ENCODE data around the gene RBM15. TPM values are rescaled to one million over a fixed set of nuclear protein-coding genes. Genes with fewer than 3 reads are reported as not detected.

Gene RBM15
- total RNA-seq, 1 experiment from 2014 or later, result 44.0 TPM

- Histone ChIP-seq H3K79me2 (ENCODE audit: insufficient read depth, low read length) (peaks cover 98% of the 10 kb centered on the region), H3K9me3 (ENCODE audit: control insufficient read depth in 1 of 2, insufficient read depth in 1 of 2, low read depth in 1 of 2, low read length in 2 of 2) (no peaks in the 10 kb centered on the region), H3K9ac (ENCODE audit: low read length) (no peak overlapping the region), H3K4me2 (ENCODE audit: low read length) (no peak overlapping the region), H3K27ac (ENCODE audit: low read depth, low read length) (no peak overlapping the region), H3K27me3 (ENCODE audit: insufficient read depth, low read length) (no peaks in the 10 kb centered on the region), H3K4me3 (replicated peaks in 1 of 2; ENCODE audit: low read depth in 1 of 2, low read length in 2 of 2) (no peak overlapping the region), H3K9me2 (ENCODE audit: insufficient read depth) (no peaks in the 10 kb centered on the region), H2AFZ (ENCODE audit: low read depth, low read length, poor library complexity, severe bottlenecking) (no peak overlapping the region), H3K4me1 (ENCODE audit: control insufficient read depth in 1 of 2, insufficient read depth in 2 of 2, low read length in 2 of 2) (no peaks in the 10 kb centered on the region), H3K36me3 (ENCODE audit: control insufficient read depth in 1 of 2, insufficient read depth in 2 of 2, low read length in 2 of 2) (peaks cover 40 to 46% of the 10 kb centered on the region in 2 experiments), H4K20me1 (ENCODE audit: insufficient read depth) (peaks cover 60% of the 10 kb centered on the region; the same call in 1 of the 2 replicates)
- ChIA-PET CTCF (interaction anchor here (0.9 kb wide), 2 partner anchors 113 to 140 kb away, joined by 3 read pairs; no protein-coding TSS in a partner anchor), RAD21 (ENCODE audit: low non-redundant PET in 1 of 2, low total read pairs in 2 of 2, uncharacterized antibody in 2 of 2, unreplicated experiment in 2 of 2) (no interaction called here), POLR2A (interaction anchor here (1.1 to 2.7 kb wide), 2 partner anchors 9 to 11 kb away, joined by 4 to 14 read pairs; partner anchors contain the start of gene RBM15)
- no TSS peak for BruUV-seq (replicated peaks)
- TF ChIP-seq TCF7L2 (IDR thresholded peaks at IDR 0.05; ENCODE audit: borderline replicate concordance, extremely low read depth, insufficient read depth, insufficient read length), result no peak
- no peak for TF ChIP-seq JUND (IDR thresholded peaks at IDR 0.05)
- no peak for TF ChIP-seq ATF3 (IDR thresholded peaks at IDR 0.05)
- no peak for TF ChIP-seq EZH2 (IDR thresholded peaks at IDR 0.05)
- TF ChIP-seq ZNF274 (IDR thresholded peaks at IDR 0.05; ENCODE audit: low read depth, low read length), result no peak
- no peak for TF ChIP-seq FOSL1 (IDR thresholded peaks at IDR 0.05; ENCODE audit: low read depth)
- TF ChIP-seq, protein P1, sequence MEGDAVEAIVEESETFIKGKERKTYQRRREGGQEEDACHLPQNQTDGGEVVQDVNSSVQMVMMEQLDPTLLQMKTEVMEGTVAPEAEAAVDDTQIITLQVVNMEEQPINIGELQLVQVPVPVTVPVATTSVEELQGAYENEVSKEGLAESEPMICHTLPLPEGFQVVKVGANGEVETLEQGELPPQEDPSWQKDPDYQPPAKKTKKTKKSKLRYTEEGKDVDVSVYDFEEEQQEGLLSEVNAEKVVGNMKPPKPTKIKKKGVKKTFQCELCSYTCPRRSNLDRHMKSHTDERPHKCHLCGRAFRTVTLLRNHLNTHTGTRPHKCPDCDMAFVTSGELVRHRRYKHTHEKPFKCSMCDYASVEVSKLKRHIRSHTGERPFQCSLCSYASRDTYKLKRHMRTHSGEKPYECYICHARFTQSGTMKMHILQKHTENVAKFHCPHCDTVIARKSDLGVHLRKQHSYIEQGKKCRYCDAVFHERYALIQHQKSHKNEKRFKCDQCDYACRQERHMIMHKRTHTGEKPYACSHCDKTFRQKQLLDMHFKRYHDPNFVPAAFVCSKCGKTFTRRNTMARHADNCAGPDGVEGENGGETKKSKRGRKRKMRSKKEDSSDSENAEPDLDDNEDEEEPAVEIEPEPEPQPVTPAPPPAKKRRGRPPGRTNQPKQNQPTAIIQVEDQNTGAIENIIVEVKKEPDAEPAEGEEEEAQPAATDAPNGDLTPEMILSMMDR (IDR thresholded peaks at IDR 0.05 in 2 of 3, conservative IDR thresholded peaks at IDR 0.05 in 1 of 3; ENCODE audit: borderline replicate concordance in 1 of 3, insufficient read depth in 1 of 3, low read depth in 2 of 3, low read length in 2 of 3), result no peak
- intact Hi-C loops (cut with micrococcal nuclease), result no loop called here
- DNase-seq (ENCODE audit: low read depth, low spot score), result no peak
- no peak for ATAC-seq
These were observed 8.9 kb downstream of the RBM15 start for GRCh38 chr1:110348050-110348449.
